K562 (cell line): ENCODE data around the gene MAML1. TPM values are rescaled to one million over a fixed set of nuclear protein-coding genes. Genes with fewer than 3 reads are reported as not detected.
A peak's percentile ranks its signal among the peaks of the same experiment; 100 is the strongest.

ENCODE experiments used
- ARHGAP35 ChIP-seq: fragments of 450-650 bp; IDR thresholded peaks from 2 replicates; pipeline ENCODE4 v1.6.1; 2018; ENCODE audit not compliant: partially characterized antibody
- BACH1 ChIP-seq: fragments of 200-800 bp; sonication (Bioruptor generic); IDR thresholded peaks from 2 replicates; pipeline ENCODE4 v1.6.1; 2016; ENCODE audit warnings: missing genetic modification characterization, missing compliant biosample characterization
- CBX2 ChIP-seq: fragments of 200-600 bp; sonication (generic); IDR thresholded peaks from one replicate; pipeline ENCODE4 v1.6.1; 2012; ENCODE audit warnings: mild to moderate bottlenecking, low read length, inconsistent platforms; ENCODE audit not compliant: insufficient read depth, poor library complexity, severe bottlenecking
- CBX5 ChIP-seq: IDR thresholded peaks from 2 replicates; pipeline ENCODE4 v1.6.1; 2014; ENCODE audit warnings: low read depth, borderline replicate concordance
- CREB1 ChIP-seq, 2 experiments: sonication (generic) in 1 of 2; formaldehyde crosslinking in 1 of 2; IDR thresholded peaks; 2 replicates each; pipeline versions ENCODE4 v1.6.1 to v1.8.0; 2012 to 2022; ENCODE audit warnings: inconsistent platforms in 1 of 2, mild to moderate bottlenecking in 1 of 2, missing genetic modification reagents in 1 of 2, moderate library complexity in 1 of 2
- DMBX1 ChIP-seq: fragments of 250-450 bp; sonication (Bioruptor Pico); IDR thresholded peaks from 2 replicates; pipeline ENCODE4 v1.8.0; 2022; ENCODE audit warnings: inconsistent platforms, mild to moderate bottlenecking, moderate library complexity, borderline replicate concordance
- ETV1 ChIP-seq: fragments of 450-650 bp; conservative IDR thresholded peaks from 2 replicates; pipeline ENCODE4 v1.6.1; 2016; ENCODE audit warnings: missing genetic modification characterization, control low read depth, low read depth, missing compliant biosample characterization
- FOXP1 ChIP-seq: sonication (generic); formaldehyde crosslinking; IDR thresholded peaks from 2 replicates; pipeline ENCODE4 v1.8.0; 2022; ENCODE audit warnings: mild to moderate bottlenecking, missing genetic modification reagents
- FUS ChIP-seq: fragments of 200-400 bp; formaldehyde crosslinking; optimal IDR thresholded peaks from 2 replicates; pipeline ENCODE3; 2017; ENCODE audit warnings: low read depth, low read length
- HCFC1 ChIP-seq: IDR thresholded peaks from 2 replicates; pipeline ENCODE4 v1.6.1; 2012; ENCODE audit warnings: low read depth, low read length, improper control_type of control experiment
- HDGF ChIP-seq: fragments of 450-650 bp; IDR thresholded peaks from 2 replicates; pipeline ENCODE4 v1.6.1; 2016
- KAT8 ChIP-seq: fragments of 450-650 bp; IDR thresholded peaks from 2 replicates; pipeline ENCODE4 v1.6.1; 2016; ENCODE audit warnings: low read depth, mild to moderate bottlenecking
- KLF10 ChIP-seq: fragments of 250-450 bp; sonication (Bioruptor Pico); IDR thresholded peaks from 2 replicates; pipeline ENCODE4 v1.6.1; 2021; ENCODE audit warnings: matching md5 sums
- MAFG ChIP-seq: fragments of 450-650 bp; conservative IDR thresholded peaks from 2 replicates; pipeline ENCODE4 v1.6.1; 2016; ENCODE audit warnings: missing genetic modification characterization, missing compliant biosample characterization
- NCOA2 ChIP-seq, 2 experiments: fragments of 450-650 bp; IDR thresholded peaks; 2 replicates each; pipeline ENCODE4 v1.6.1; 2018; ENCODE audit warnings: mild to moderate bottlenecking in 2 of 2, moderate library complexity in 1 of 2; ENCODE audit not compliant: partially characterized antibody in 2 of 2
- RAD51 ChIP-seq: fragments of 450-650 bp; IDR thresholded peaks from 2 replicates; pipeline ENCODE4 v1.7.1; 2016; ENCODE audit warnings: low read depth, mild to moderate bottlenecking, borderline replicate concordance
- RFX1 ChIP-seq: fragments of 450-650 bp; IDR thresholded peaks from 2 replicates; pipeline ENCODE4 v1.6.1; 2016; ENCODE audit warnings: mild to moderate bottlenecking, moderate library complexity
- SREBF1 ChIP-seq: fragments of 150-350 bp; IDR thresholded peaks from 2 replicates; pipeline ENCODE4 v1.6.1; 2014; ENCODE audit warnings: antibody characterized with exemption, low read depth, low read length, borderline replicate concordance
- ZNF41 ChIP-seq: fragments of 250-450 bp; sonication (Bioruptor Pico); conservative IDR thresholded peaks from 2 replicates; pipeline ENCODE4 v1.4.0; 2020; ENCODE audit warnings: mild to moderate bottlenecking
- polyA plus RNA-seq, 8 experiments: library from polyadenylated mRNA; depleted of rRNA in 4 of 8; stranded (reverse) in 5 of 8; unstranded in 3 of 8; fragments of >200 nt; fragmentation: Nextera tagmentation in 2 of 8; fragmentation: Illumina TruSeq in 1 of 8; extraction: Ambion mirVana in 2 of 8; extraction: Trizol in 1 of 8; gene quantifications; 2 replicates each; pipeline versions ENCODE4 v1.2.1 to v1.2.3, GENCODE V29; 2011 to 2014; ENCODE audit warnings: inconsistent platforms in 1 of 8, missing spikeins in 1 of 8
- total RNA-seq, 7 experiments: library from RNA; depleted of rRNA in 6 of 7; stranded (reverse); fragments of >200 nt in 6 of 7; fragmentation: Illumina TruSeq in 2 of 7; extraction: Trizol in 2 of 7; gene quantifications; 2 replicates each; pipeline versions ENCODE4 v1.2.1 to v1.2.3, GENCODE V29; 2011 to 2021; ENCODE audit warnings: low replicate concordance in 1 of 7
- TF ChIP-seq, protein P1 (sequence below): sonication (generic); formaldehyde crosslinking; IDR thresholded peaks from 2 replicates; pipeline ENCODE4 v1.8.0; 2022; ENCODE audit warnings: mild to moderate bottlenecking, missing genetic modification reagents
- TF ChIP-seq, protein P2 (sequence below): sonication (generic); IDR thresholded peaks from 2 replicates; pipeline ENCODE4 v1.6.1; 2016
- TF ChIP-seq, protein P3 (sequence below): fragments of 200-800 bp; sonication (Bioruptor generic); IDR thresholded peaks from 2 replicates; pipeline ENCODE4 v1.6.1; 2016; ENCODE audit warnings: missing genetic modification characterization, missing compliant biosample characterization

Gene MAML1
- total and polyA plus RNA-seq, 9 of the 15 experiments (the other 6 are each of a cell fraction or from before 2014, with no cell fraction given): 0.32 to 18.4 (median 7.0) TPM

DNA sequence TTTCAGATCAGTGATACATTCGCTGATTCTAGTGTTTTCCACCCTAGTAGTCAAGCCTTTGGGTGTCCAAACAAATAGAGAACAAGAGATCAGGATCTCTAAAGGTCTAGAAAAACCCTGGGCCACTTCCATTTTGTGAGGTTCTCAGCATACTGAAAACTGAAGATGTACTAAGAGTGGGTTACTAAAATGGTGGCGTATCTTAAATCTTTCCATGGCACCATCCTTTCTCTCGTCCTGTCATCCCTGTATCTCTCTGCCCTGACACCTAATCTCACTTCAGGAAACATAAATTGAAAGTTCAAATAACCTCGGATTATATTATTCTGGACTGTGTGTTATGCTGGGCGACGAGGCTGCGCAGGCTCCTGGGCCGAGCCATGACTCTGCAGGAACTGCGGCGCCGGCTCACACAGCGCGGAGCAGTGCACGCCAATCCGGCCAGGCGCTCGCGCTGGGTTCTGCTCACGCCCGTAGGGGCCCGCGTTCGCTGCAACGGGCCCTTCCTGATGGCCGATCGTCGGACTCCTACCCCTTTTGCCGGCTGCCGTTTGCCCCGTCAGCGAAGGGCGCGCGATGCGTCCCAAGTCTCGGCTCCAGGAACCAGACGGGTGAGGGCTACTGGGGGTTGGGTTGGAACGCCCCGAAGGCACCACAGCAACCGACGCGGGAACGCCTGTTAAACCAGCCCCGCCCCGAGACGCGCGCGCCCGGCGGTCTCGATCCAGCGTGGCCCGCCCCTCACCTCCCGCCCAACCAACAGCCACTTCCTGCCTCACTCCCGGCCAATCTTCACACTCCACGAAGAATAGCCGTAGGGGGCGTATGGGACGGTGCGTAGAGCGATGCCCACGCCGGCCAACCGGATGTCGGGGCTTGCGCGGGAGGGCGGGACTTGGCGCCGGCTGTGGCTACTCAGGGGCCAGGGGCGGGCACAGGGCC lies 34.4 kb upstream of the MAML1 start (continued):
- TF ChIP-seq DMBX1 (CRISPR knock-in tag): peak; percentile 67
- TF ChIP-seq ZNF41 (CRISPR knock-in tag): no peak
- no peak for TF ChIP-seq SREBF1
- TF ChIP-seq, protein P1, sequence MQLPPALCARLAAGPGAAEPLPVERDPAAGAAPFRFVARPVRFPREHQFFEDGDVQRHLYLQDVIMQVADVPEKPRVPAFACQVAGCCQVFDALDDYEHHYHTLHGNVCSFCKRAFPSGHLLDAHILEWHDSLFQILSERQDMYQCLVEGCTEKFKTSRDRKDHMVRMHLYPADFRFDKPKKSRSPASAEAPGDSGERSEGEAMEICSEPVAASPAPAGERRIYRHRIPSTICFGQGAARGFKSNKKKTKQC: peak; percentile 77
- TF ChIP-seq NCOA2 (IDR thresholded peaks at IDR 0.05; ENCODE audit: partially characterized antibody in 2 of 2): no peak
- no peak for TF ChIP-seq CBX2
- TF ChIP-seq ETV1 (tag): 0 out of 2 replicates have a peak, but pooled peaks have one; percentile 23
- TF ChIP-seq BACH1 (tag): peak; percentile 88
- TF ChIP-seq KLF10 (CRISPR knock-in tag): no peak
- TF ChIP-seq FOXP1 (CRISPR knock-in tag): peak; percentile 71; the same call in 1 of the 2 replicates
- peak; percentile 88 for TF ChIP-seq MAFG (tag)
- peak; percentile 83 for TF ChIP-seq CREB1 (IDR thresholded peaks at IDR 0.05)
- peak; percentile 87 for TF ChIP-seq CREB1 (CRISPR knock-in tag; IDR thresholded peaks at IDR 0.05)
- peak; percentile 96 for TF ChIP-seq KAT8
- TF ChIP-seq RAD51: no peak
- no peak for TF ChIP-seq FUS
- TF ChIP-seq, protein P2, sequence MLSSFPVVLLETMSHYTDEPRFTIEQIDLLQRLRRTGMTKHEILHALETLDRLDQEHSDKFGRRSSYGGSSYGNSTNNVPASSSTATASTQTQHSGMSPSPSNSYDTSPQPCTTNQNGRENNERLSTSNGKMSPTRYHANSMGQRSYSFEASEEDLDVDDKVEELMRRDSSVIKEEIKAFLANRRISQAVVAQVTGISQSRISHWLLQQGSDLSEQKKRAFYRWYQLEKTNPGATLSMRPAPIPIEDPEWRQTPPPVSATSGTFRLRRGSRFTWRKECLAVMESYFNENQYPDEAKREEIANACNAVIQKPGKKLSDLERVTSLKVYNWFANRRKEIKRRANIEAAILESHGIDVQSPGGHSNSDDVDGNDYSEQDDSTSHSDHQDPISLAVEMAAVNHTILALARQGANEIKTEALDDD: no peak
- no peak for TF ChIP-seq HDGF
- no peak for TF ChIP-seq ARHGAP35
- peak; percentile 12; the same call in 1 of the 2 replicates for TF ChIP-seq HCFC1
- TF ChIP-seq, protein P3, sequence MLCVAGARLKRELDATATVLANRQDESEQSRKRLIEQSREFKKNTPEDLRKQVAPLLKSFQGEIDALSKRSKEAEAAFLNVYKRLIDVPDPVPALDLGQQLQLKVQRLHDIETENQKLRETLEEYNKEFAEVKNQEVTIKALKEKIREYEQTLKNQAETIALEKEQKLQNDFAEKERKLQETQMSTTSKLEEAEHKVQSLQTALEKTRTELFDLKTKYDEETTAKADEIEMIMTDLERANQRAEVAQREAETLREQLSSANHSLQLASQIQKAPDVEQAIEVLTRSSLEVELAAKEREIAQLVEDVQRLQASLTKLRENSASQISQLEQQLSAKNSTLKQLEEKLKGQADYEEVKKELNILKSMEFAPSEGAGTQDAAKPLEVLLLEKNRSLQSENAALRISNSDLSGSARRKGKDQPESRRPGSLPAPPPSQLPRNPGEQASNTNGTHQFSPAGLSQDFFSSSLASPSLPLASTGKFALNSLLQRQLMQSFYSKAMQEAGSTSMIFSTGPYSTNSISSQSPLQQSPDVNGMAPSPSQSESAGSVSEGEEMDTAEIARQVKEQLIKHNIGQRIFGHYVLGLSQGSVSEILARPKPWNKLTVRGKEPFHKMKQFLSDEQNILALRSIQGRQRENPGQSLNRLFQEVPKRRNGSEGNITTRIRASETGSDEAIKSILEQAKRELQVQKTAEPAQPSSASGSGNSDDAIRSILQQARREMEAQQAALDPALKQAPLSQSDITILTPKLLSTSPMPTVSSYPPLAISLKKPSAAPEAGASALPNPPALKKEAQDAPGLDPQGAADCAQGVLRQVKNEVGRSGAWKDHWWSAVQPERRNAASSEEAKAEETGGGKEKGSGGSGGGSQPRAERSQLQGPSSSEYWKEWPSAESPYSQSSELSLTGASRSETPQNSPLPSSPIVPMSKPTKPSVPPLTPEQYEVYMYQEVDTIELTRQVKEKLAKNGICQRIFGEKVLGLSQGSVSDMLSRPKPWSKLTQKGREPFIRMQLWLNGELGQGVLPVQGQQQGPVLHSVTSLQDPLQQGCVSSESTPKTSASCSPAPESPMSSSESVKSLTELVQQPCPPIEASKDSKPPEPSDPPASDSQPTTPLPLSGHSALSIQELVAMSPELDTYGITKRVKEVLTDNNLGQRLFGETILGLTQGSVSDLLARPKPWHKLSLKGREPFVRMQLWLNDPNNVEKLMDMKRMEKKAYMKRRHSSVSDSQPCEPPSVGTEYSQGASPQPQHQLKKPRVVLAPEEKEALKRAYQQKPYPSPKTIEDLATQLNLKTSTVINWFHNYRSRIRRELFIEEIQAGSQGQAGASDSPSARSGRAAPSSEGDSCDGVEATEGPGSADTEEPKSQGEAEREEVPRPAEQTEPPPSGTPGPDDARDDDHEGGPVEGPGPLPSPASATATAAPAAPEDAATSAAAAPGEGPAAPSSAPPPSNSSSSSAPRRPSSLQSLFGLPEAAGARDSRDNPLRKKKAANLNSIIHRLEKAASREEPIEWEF: no peak
- no peak for TF ChIP-seq CBX5
- peak; percentile 81 for TF ChIP-seq RFX1
